Measurements from ENCODE around the gene MAMSTR.
A peak's percentile ranks its signal among the peaks of the same experiment; 100 is the strongest.

Gene MAMSTR

GRCh38 chr19:48746110-48746509 is 26.6 kb upstream of the MAMSTR start:
- no peak for DNase-seq (ENCODE audit: low read depth)

GRCh38 chr19:48745208-48745995 is 25.9 kb upstream of the MAMSTR start:
- DNase-seq (ENCODE audit: low read depth), result peak; percentile 28

- no peak for DNase-seq (ENCODE audit: low read depth)
Observed at GRCh38 chr19:48742096-48742495, 22.6 kb upstream of the MAMSTR start.

DNA sequence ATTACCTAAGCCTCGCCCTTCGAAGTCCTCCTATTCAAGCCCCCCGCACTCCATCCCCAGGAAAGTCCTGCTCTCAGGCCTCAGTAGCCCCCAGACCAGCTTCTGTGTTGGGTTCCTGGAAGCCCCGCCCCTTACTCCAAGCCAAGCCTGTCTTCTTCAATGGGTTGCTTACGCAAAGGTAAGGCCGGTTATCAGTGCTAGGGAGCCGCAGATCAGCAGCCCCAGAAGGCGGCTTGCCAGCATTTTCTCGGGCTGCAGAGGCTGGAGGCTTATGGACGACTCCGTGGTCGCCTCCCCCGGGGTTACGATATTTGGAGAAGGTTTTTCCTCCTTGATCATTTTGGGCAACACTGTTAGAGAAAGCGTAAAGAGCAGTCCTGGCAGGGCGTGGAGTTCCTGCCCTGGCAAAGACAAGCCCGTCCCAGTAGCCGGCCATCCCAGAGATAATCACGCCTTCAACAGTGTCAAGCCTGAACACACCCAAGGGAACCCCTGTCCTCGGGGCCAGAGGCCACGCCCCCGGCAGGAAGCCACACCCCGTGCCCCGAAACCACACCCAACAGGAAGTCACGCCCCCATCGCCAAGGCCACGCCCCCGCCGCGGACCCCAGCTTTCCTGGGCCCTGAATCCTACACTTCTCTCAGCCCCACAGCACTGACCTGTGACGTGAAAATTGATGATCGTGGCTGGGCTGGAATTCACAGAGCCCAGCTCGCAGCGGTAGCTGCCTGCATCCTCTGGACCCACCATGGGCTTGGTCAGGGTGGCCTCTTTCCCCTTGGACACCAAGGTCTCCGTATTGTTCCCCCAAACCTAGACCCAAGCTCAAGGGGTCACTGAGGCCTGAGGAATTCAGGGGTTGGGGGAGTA is 21.8 kb upstream of the MAMSTR start:
- DNase-seq (ENCODE audit: low read depth), result no peak

DNA sequence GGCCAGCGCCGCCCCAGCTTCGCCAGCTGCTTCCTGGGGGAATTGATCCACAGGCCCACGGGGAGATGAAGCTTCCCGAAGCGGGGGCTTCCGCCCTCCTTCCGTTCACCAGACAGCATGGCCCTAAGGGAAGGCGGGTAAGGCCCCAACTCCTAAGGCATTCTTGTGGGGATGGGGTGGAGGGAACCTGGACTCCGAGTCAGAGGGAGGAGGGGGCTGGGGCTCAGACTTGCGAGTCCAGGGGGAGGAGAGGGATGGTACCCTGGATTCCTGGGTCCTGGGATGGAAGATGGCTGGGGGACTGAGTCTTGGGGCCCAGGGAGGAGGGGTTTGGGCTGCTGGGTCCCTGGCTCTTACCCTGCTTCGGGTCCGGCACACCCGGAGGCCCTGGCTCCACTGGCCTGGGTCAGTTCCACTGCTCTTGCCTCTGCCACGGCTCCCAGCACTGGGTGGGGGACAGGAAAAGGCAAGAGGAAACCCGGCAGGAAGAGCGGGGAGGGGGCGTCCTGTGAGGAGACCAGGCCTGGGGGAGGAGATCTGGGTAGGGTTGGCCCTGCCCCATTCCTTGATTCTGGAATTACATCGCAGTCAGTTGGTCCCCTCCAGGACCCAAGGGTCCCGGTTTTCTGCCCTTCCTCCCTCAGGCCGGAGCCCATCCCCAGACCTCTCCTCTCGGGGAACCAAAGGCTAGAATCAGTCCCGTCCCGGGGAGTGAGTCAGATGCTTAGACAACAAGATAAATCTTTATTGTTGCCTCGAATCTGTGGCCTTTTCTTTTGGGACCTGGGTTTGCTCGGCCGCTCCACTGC is 20.8 kb upstream of the MAMSTR start, which contains the start of gene RASIP1:
Gene RASIP1 (minus strand): TSS at position 447 of the 809 bp plus-strand sequence. CDS start 328 bp downstream, at position 119.
- no peak for DNase-seq (ENCODE audit: low read depth)

DNA sequence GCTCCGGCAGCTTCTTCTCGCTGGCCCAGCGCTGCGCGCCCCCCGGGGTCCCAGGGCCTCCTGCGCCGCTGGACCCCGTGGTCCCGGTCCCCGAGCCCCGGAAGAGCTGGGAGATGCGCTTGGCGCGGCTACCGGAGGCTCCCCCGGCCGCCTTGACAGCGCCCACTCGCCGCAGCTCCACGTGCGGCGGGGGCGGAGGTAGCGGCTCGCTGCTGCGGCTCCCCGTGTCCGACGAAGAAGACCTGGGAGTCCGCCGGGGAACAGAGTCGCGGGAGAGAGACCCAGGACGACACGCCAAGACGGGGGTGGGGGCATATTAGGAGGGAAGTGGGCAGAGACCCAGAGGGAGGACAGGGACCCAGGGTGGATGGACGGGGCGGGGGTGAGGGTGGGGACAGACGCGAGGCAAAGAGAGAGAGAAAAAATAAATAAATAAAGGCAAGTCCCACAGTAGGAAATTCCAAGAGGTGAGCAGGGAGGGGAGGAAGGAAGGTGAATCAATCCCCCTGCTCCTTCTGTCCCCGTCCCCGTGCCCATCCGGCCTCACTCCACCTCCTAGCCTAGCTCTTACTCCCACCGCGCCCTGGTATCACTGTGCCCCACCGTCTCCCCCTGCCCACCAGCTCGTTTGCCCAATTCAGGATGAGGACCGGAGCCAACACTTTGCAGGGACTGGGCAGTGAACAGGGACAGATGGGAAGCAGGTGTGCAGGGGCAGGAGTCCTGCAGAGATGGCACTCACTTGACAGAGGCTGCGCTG is 20.1 kb upstream of the MAMSTR start:
- no peak for DNase-seq (ENCODE audit: low read depth)

DNA sequence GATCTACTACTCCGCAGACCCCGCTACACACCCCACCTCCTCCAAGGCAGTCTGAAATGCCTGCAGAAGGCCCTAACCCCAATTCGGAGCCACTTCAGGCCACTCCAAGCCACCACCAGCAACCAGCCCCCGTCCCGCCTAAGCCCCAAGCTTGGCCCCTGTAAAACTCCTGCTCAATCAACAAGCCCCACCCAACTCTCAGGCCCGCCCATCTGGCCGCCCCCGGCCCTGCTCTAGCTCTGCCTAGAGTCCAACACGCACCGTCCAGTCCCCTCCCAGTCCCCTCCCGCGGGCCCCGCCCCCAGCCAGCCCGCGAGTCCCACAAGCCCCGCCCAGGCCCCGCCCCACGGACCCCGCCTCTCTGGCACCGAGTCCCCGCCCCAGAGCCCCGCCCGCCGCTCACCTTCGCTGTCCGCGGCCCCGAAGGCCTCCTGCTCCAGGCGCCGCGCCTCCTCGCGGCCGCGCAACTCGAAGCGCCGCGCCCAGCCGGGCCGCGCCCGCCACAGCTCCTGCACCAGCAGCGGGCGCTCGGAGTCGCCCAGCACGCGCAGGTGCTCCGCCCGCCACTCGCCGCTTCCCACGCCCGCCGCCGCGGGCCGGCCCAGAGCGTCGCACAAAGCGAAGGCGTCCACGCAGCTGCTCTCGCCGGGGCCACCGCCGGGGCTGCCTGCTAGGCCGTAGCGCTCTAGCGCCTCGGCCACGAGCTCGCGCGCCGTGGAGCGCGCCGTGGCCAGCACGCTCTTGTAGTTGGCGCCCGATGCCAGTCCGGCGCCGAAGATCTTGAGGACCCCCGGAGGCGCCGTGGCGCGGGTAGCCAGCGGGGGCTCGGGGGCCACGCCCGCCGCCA is 19.3 kb upstream of the MAMSTR start:
- DNase-seq (ENCODE audit: low read depth), result peak; percentile 89

- no peak for DNase-seq (ENCODE audit: low read depth)
Observed at GRCh38 chr19:48737360-48737998, 18.0 kb upstream of the MAMSTR start.

GRCh38 chr19:48735031-48735615 is 15.6 kb upstream of the MAMSTR start:
- DNase-seq (ENCODE audit: low read depth), result no peak

DNA sequence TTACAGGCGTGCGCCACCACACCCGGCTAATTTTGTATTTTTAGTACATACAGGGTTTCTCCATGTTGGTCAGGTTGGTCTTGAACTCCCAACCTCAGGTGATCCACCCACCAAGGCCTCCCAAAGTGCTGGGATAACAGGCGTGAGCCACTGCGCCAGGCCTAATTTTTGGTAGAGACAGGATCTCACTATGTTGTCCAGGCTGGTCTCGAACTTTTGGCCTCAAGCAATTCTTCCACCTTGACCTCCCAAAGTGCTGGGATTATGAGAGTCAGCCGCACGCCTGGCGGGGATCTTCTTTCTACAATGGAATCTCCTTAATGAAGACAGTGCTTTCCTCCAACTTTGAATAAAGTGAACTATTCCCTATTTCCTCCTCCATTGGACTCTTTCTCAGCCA is 15.1 kb upstream of the MAMSTR start:
- DNase-seq (ENCODE audit: low read depth), result no peak

DNA sequence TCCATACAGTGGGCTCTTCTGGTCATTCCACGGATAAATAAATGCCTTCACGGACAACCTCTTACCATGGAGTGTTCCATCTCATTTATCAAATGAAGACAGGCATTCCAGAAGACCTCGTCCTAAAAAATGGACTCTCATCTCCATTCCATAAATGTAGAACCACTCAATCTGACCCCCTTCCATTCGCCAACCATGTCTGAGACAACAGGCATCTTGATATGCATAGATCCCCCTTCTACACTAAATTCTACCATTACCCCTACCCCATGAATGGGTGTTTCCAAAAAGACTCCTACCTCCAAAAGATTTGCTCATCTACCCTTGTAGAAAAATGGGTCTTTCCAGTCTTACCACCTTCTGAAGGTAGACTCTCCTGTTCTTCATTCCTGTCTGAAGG is 11.9 kb upstream of the MAMSTR start:
- no peak for DNase-seq (ENCODE audit: low read depth)

DNA sequence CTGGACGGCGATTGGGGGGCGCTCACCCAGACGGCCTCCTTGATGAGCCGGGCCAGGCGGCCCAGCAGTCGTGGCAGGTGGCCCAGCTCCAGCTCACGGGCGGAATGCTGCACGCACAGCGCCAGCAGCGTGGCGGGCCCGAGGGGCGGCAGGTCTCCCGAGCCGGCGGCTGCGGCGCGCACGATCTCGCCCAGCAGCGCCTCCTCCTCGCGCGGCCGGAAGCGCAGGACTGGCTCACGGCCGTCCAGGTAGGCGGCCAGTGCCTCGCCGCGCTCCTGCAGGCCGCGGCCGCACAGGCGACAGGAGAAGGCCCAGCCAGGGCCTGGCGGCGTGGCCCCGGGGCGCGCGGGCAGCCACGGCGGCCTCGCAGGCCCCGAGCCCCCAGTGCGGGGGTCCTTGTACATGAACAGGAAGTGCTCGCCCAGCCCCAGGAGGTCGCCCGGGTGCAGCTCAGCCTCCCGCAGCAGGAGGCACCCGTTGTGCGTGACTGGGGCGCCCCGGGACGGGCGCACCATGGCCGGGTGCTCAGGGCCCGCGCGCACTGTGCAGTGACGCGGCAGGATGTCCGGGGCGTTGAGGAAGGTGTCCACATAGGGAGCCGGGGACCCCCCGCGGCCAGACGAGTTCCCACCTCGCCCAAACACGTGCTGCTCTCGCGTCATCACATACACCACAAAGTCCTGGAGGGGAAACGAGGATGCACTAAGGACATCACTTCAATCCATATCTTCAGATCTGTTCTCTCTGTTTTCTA is 9.6 kb upstream of the MAMSTR start:
- no peak for DNase-seq (ENCODE audit: low read depth)

DNA sequence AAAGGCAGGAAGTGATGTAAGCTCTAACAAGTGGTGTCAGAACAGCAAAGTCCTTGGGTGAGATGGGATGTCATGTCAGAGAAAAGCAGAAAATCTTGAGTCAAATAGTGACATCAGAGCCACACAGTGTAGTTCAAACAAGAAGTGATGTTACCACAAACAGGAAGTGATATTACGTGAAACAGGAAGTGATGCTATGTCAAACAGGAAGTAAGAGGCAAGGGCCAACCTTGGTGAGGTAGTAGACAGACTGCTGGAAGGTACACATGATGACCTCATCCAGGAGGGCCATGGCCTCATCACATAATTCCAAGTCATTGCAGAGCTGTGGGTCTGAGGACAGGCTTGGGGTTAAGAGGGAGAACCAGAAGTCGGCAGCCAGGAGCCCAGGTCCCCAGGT is 7.0 kb upstream of the MAMSTR start:
- DNase-seq (ENCODE audit: low read depth), result no peak

- no peak for DNase-seq (ENCODE audit: low read depth)
Observed at GRCh38 chr19:48724796-48725753, 5.5 kb upstream of the MAMSTR start.

GRCh38 chr19:48722196-48722708 is 2.7 kb upstream of the MAMSTR start:
- DNase-seq (ENCODE audit: low read depth), result no peak

GRCh38 chr19:48720613-48721296 is 1.2 kb upstream of the MAMSTR start:
- DNase-seq (ENCODE audit: low read depth), result peak; percentile 85

- DNase-seq (ENCODE audit: low read depth), result no peak
Observed at GRCh38 chr19:48720251-48720612, 707 bp upstream of the MAMSTR start.

Data from stimulated activated CD8-positive, alpha-beta memory T cell treated with anti-CD3 and anti-CD28 coated beads, Interleukin-4, amount 100 ng/mL, for 24 hours (primary cell).